ENCODE results near the gene FAM131A. TPM values are rescaled to one million over a fixed set of nuclear protein-coding genes. Genes with fewer than 3 reads are reported as not detected.

Gene FAM131A
- total RNA-seq, 1 donor from 2014 or later, result 51.4 TPM

DNA sequence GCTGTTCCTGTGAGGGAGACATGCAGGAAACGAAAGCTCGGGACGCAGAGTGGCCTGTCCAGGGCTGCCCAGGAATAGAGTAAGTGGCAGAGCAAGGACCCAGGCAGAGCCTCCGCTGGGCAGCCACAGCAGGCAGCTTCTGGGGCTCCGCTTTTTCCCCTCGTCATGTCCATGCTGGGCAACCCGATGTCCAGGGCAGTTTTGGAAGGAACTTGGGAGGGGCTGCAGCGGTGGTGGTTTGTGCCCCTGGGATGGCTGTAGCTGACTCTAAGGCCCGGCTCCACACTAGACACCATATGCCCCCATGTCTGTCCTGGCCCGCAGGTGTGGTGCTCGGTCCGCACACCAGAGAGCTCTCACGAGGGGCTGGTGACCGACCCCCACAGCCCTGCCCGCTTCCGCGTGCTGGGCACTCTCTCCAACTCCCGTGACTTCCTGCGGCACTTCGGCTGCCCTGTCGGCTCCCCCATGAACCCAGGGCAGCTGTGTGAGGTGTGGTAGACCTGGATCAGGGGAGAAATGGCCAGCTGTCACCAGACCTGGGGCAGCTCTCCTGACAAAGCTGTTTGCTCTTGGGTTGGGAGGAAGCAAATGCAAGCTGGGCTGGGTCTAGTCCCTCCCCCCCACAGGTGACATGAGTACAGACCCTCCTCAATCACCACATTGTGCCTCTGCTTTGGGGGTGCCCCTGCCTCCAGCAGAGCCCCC, 45.5 kb upstream of the FAM131A start:
- H3K4me1 Mint-ChIP-seq (ENCODE audit: low read depth, unreplicated experiment), result no peaks in the 10 kb centered on the region
- peaks cover 4% of the 10 kb centered on the region for H3K9me3 Mint-ChIP-seq (ENCODE audit: unreplicated experiment)
- H3K4me3 Mint-ChIP-seq (ENCODE audit: unreplicated experiment), result no peak overlapping the region
- DNase-seq, result no peak
- H3K36me3 Mint-ChIP-seq (ENCODE audit: unreplicated experiment), result no peaks in the 10 kb centered on the region
- TF ChIP-seq, protein P1, sequence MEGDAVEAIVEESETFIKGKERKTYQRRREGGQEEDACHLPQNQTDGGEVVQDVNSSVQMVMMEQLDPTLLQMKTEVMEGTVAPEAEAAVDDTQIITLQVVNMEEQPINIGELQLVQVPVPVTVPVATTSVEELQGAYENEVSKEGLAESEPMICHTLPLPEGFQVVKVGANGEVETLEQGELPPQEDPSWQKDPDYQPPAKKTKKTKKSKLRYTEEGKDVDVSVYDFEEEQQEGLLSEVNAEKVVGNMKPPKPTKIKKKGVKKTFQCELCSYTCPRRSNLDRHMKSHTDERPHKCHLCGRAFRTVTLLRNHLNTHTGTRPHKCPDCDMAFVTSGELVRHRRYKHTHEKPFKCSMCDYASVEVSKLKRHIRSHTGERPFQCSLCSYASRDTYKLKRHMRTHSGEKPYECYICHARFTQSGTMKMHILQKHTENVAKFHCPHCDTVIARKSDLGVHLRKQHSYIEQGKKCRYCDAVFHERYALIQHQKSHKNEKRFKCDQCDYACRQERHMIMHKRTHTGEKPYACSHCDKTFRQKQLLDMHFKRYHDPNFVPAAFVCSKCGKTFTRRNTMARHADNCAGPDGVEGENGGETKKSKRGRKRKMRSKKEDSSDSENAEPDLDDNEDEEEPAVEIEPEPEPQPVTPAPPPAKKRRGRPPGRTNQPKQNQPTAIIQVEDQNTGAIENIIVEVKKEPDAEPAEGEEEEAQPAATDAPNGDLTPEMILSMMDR (IDR thresholded peaks at IDR 0.05; ENCODE audit: partially characterized antibody, unreplicated experiment), result no peak
- no peak overlapping the region for H3K27ac Mint-ChIP-seq (ENCODE audit: unreplicated experiment)
- H3K27me3 Mint-ChIP-seq (ENCODE audit: unreplicated experiment), result peaks cover 5% of the 10 kb centered on the region

DNA sequence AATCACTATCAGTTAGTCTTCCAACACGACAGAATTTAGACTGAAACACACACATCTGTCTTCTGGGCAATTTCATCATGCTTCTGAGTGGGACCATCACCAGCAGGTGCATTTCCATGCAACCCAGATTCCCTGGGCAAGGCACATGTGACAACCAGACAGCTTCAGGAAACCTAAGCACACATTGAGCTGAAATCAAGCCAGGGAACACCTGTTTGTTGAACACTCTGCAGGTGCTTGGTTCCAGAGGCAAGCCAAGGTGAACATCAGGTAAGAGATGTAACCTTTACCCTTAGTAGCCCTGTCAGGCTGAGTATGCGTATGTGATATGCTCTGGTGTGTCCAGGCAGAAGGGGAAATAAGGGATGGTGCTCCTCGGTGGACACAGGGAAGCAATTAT, 41.6 kb upstream of the FAM131A start:
- TF ChIP-seq, protein P1 (IDR thresholded peaks at IDR 0.05; ENCODE audit: partially characterized antibody, unreplicated experiment), result no peak
- Mint-ChIP-seq H3K9me3 (ENCODE audit: unreplicated experiment) (peaks cover 2% of the 10 kb centered on the region), H3K4me1 (ENCODE audit: low read depth, unreplicated experiment) (peaks cover 6% of the 10 kb centered on the region), H3K4me3 (ENCODE audit: unreplicated experiment) (no peak overlapping the region), H3K36me3 (ENCODE audit: unreplicated experiment) (no peaks in the 10 kb centered on the region), H3K27ac (ENCODE audit: unreplicated experiment) (no peak overlapping the region), H3K27me3 (ENCODE audit: unreplicated experiment) (peaks cover 9% of the 10 kb centered on the region)
- DNase-seq, result no peak

DNA sequence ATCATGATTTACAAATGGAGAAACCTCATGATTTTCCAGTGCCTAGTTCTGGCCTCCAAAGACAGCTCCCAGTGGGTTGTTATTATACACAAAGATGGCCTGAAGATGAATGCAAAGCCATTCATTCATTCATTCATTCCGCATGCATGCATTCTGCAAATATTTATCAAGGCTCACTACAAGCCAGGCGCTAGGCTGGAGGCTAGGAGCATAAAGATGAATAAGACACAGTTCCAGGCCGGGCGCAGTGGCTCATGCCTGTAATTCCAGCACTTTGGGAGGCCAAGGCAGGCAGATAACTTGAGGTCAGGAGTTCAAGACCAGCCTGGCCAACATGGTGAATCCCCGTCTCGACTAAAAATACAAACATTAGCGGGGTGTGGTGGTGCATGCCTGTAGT, 40.8 kb upstream of the FAM131A start:
- TF ChIP-seq, protein P1 (IDR thresholded peaks at IDR 0.05; ENCODE audit: partially characterized antibody, unreplicated experiment), result no peak
- Mint-ChIP-seq H3K4me3 (ENCODE audit: unreplicated experiment) (no peak overlapping the region), H3K27ac (ENCODE audit: unreplicated experiment) (no peak overlapping the region), H3K36me3 (ENCODE audit: unreplicated experiment) (no peaks in the 10 kb centered on the region), H3K4me1 (ENCODE audit: low read depth, unreplicated experiment) (peaks cover 6% of the 10 kb centered on the region), H3K9me3 (ENCODE audit: unreplicated experiment) (peaks cover 2% of the 10 kb centered on the region), H3K27me3 (ENCODE audit: unreplicated experiment) (peaks cover 4% of the 10 kb centered on the region)
- no peak for DNase-seq

DNA sequence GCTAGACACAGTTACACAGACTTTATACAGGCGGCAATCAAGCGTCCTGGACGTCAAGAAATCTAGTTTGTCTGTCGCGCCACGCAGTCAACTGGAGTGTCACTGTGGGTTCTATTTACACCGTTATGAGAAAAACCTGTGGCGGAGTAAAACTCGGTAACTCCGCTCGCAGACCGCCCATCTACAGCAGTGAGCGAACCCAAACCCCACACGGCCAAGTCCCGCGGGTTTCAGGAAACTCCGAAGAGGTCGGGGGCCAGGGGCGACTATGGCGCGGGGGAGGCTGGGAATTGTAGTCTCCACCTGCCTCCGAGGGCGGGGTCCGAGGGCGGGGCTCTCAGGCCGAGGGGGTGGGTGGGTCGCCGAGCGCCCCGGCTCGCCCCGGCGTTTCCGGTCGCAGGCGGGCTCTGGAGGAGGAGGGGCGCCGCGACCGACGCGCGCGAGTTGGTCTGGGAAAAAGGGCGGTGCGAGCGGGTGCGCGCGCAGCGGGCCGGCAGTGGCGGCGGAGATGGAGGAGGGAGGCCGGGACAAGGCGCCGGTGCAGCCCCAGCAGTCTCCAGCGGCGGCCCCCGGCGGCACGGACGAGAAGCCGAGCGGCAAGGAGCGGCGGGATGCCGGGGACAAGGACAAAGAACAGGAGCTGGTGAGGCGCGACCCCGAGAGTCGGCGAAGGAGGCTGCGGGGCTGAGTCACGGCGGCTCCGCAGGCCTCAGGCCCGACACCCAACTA, 38.5 kb upstream of the FAM131A start, which contains the start of gene PSMD2:
Gene PSMD2, plus strand, starts transcription at position 483 of the 729 bp plus-strand sequence. Its CDS starts 26 bp downstream, at position 509.
- Mint-ChIP-seq H3K27me3 (ENCODE audit: unreplicated experiment) (peaks cover 4% of the 10 kb centered on the region), H3K36me3 (ENCODE audit: unreplicated experiment) (no peaks in the 10 kb centered on the region), H3K9me3 (ENCODE audit: unreplicated experiment) (peaks cover 2% of the 10 kb centered on the region), H3K27ac (ENCODE audit: unreplicated experiment) (peak within 1 kb of the TSS; percentile 64), H3K4me1 (ENCODE audit: low read depth, unreplicated experiment) (peaks cover 6% of the 10 kb centered on the region), H3K4me3 (ENCODE audit: unreplicated experiment) (peak within 1 kb of the TSS; percentile 91)
- peak; percentile 99 for DNase-seq
- TF ChIP-seq, protein P1 (IDR thresholded peaks at IDR 0.05; ENCODE audit: partially characterized antibody, unreplicated experiment), result peak; percentile 9

All from glutamatergic neuron (in vitro differentiated cells).